Kasumi-1 (cell line): Measurements from ENCODE around the gene GAS2L2.
"Not testable (repeated sequence)": the region's sequence is repeated elsewhere in the genome, so short reads cannot be mapped to it uniquely, and the experiment has no call there.

Experiments used
- DNase-seq, 2 experiments: peaks; one replicate each; lab custom pipeline; 2025; lab: John Stamatoyannopoulos, UW

The GAS2L2 gene

GRCh38 chr17:35773679-35774425, 20.8 kb upstream of the GAS2L2 start:
- peak; percentile 40 to 53 for DNase-seq

DNA sequence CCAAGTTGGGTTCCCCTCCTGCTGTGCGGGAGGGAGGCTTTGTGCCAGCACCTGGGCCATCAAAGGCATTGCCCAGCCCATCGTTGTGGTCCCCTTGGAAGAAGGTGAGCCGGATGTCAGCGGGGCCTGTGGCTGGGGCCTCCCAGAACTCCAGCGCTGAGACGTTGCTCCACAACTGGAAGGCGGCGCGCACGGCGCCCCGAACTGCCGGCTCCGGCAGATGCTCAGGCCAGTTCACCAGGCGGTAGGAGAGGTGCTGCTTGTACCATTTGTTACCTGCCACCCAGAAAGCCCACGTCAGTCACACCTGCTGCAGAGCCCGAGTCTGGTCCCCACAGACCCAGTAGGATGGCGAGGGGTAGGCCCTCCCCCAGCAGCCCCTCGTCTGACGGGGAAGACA, 20.1 kb upstream of the GAS2L2 start:
- DNase-seq: no peak

DNA sequence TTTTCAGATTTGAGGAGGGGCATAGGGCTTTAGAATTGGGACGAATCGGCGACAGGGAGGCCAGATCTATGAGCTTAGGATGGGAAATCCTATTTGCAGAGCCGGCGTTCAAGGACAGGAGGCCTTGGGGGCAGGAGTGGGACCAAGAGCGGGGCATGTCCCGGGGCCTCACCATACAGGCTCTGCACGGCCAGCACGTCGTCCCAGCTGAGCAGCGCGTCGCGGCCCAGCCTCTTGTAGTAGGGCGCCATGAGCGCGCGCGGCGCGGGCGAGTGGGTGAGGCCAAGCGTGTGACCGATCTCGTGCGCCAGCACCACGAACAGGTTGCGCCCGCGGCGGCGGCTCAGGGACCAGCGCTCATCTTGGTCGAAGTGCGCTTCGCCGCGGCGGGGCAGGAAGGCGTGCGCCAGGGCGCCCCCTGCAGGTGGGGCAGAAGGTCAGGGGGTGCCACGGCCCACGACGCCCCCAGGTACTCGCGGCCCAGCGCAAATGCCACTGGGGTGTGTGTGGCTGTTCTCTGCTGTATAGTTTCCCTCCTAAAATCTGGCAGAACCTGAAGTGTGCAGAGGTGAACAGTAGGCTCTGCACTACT, 17.0 kb upstream of the GAS2L2 start:
- no peak for DNase-seq

DNA sequence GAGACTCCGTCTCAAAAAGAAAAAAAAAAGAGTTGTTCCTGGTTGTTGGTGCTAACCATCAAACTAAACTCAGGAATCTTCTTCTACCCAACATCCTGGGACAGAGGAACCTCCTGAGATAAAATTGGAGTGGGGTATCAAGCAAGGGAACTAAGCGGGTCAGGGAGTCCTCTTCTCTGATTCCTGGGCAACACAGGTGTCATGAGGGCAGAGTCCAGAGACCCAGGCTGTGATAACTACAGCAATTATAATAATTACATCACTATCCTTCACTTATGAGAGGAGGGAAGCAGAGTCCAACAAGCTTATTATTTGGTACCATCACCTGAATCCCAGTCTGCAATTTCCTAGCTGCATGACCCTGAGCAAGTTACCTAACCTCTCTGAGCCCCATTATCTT, 15.8 kb upstream of the GAS2L2 start:
- no peak for DNase-seq

- DNase-seq: peak; percentile 71 to 82
These were observed 14.0 kb upstream of the GAS2L2 start for GRCh38 chr17:35766903-35767510.

DNA sequence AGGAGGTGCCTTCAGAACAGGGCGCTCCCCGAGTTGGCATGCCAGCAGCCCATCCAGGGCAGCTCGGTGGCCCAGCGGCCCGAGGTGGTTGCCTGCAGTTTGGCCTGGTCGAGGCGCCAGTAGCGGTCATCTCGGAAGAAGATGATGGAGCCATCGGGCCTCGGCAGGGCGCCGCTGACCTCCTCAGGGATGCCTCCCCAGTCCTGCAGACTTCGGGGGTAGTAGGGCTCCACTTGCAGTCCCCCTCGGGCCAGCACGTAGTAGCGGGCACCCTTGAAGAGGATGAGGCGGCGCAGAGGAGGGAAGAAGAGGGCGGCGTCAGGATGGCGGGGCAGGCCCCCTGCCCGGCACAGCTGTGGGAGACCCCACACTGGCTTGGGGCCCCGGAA, 13.4 kb upstream of the GAS2L2 start:
- DNase-seq: no peak

DNA sequence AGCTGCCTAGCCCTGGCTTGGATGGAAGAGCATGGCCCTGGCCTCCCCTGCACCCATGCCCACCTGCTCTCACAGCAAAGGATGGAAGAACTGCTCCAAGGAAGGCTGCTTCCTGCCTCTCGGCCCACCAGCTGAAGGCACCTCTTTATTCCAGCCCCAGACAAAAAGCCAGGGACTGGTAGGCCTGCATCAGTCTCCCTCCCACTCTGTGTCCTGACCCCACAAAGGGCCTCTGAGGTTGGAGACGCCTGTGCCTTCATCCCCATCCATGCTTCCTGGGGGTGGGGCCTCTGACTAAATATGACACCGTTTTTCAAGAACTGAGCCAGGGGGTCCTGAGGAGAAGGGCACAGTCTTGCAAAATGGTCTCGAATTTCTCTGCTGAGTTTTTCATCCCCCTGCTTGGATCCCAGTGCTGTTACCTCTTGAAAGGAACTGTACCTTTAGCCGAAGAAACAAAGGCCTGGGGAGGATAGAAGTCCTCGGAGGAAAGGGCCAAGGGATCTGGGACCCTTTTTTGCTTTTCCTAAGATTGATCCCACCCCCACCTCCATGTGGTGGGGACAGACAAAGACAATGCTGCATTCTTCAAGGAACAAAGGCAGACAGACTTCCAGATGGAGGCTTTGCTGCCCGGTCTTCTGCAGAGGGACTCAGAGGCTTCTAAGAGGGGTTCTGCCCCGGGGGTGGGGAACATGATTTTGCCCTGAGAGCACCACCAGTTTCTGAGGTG, 12.9 kb upstream of the GAS2L2 start:
- no peak for DNase-seq

DNA sequence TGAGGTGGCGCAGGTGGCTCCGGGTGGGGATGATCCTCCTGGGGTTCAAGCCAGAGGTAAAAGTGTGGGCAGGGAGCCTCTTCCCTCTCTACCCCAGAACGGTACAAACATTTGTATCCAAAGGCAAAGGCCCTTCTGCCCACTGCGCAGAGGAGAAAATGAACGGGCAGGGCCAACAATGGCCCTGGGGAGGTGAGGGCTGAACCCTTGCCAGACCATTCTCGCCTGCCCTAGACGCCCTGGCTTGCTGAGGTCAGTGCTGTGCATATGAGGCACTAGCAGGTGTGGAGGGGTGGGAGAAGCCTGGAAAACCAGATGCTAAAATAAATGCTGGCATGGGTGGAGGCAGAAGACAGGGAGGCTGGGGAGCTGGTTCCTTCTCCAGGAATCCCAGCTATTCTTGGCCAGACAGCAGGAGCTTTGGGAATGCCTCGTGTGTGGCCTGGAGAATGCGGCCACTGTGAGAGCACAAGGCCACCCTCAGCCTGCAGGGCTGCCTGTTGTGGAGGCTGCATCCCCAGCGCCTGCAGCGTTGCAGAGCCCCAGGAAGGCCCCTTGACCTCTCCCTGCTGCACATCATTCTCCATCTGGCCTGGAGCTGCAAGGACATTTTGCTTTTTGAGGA, 12.2 kb upstream of the GAS2L2 start:
- DNase-seq: no peak

- DNase-seq: peak; percentile 87 to 91
These were observed 11.3 kb upstream of the GAS2L2 start for GRCh38 chr17:35764123-35764991.

DNA sequence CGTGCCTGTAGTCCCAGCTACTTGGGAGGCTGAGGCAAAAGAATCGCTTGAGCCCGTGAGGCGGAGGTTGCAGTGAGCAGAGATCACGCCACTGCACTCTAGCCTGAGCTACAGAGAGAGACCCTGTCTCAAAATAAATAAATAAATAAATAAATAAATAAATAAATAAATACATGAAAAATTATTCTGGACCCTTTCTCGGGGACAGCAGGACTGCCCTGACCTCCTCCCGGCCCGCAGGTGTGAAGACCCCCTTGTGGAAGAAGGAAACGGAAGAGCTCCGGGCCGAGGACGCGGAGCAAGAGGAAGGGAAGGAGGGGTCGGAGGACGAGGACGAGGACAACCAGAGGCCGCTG, 10.7 kb upstream of the GAS2L2 start:
- DNase-seq: no peak

- no peak for DNase-seq
These were observed 8.6 kb upstream of the GAS2L2 start for GRCh38 chr17:35761601-35762000.

GRCh38 chr17:35760587-35760986, 7.5 kb upstream of the GAS2L2 start, which contains the start of gene C17orf50:
C17orf50 (plus strand) TSS chr17:35760887; CDS start chr17:35760942, 55 bp downstream.
- DNase-seq: no peak

- DNase-seq: no peak
These were observed 4.2 kb upstream of the GAS2L2 start for GRCh38 chr17:35757243-35757642.

- DNase-seq: no peak
These were observed 568 bp downstream of the GAS2L2 start for GRCh38 chr17:35752471-35752870.

DNA sequence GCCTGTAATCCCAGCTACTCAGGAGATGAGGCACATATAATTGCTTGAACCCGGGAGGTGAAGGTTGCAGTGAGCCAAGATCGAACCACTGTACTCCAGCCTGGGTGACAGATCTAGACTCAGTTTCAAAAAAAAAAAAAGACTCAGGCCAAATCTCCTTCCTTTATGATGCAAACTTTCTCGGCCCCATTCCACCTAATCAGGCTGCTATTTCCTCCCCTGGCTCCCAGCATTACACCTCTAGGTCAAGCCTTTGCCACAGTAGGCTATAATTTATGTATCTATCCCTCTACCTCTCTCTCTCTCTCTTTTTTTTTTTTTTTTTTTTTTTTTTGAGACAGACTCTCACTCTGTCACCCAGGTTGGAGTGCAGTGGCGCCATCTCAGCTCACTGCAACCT, 1.5 kb downstream of the GAS2L2 start:
- DNase-seq: not testable (repeated sequence)

GRCh38 chr17:35750526-35751395, 2.3 kb downstream of the GAS2L2 start:
- DNase-seq: no peak

- DNase-seq: peak; percentile 30 to 39
These were observed 3.3 kb downstream of the GAS2L2 start for GRCh38 chr17:35749560-35750412.

GRCh38 chr17:35748979-35749378, 4.1 kb downstream of the GAS2L2 start:
- DNase-seq: no peak

GRCh38 chr17:35748341-35748841, 4.6 kb downstream of the GAS2L2 start:
- DNase-seq: no peak
